ENCODE measurements around the gene CHID1.

GRCh38 chr11:865462-866430 is 44.9 kb downstream of the CHID1 start:
- TF ChIP-seq, protein P1, sequence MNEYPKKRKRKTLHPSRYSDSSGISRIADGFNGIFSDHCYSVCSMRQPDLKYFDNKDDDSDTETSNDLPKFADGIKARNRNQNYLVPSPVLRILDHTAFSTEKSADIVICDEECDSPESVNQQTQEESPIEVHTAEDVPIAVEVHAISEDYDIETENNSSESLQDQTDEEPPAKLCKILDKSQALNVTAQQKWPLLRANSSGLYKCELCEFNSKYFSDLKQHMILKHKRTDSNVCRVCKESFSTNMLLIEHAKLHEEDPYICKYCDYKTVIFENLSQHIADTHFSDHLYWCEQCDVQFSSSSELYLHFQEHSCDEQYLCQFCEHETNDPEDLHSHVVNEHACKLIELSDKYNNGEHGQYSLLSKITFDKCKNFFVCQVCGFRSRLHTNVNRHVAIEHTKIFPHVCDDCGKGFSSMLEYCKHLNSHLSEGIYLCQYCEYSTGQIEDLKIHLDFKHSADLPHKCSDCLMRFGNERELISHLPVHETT (CRISPR knock-in tag; conservative IDR thresholded peaks at IDR 0.05 in 1 of 2, IDR thresholded peaks at IDR 0.05 in 1 of 2): no peak
- no peak for TF ChIP-seq PCBP2 (IDR thresholded peaks at IDR 0.05; ENCODE audit: low read depth, low read length, poor library complexity, severe bottlenecking)
- no peak for TF ChIP-seq ZHX1 (conservative IDR thresholded peaks at IDR 0.05; ENCODE audit: low read length)
- TF ChIP-seq, protein P2, sequence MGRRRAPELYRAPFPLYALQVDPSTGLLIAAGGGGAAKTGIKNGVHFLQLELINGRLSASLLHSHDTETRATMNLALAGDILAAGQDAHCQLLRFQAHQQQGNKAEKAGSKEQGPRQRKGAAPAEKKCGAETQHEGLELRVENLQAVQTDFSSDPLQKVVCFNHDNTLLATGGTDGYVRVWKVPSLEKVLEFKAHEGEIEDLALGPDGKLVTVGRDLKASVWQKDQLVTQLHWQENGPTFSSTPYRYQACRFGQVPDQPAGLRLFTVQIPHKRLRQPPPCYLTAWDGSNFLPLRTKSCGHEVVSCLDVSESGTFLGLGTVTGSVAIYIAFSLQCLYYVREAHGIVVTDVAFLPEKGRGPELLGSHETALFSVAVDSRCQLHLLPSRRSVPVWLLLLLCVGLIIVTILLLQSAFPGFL (CRISPR knock-in tag; IDR thresholded peaks at IDR 0.05): no peak
- no peak for TF ChIP-seq SREBF1 (IDR thresholded peaks at IDR 0.05; ENCODE audit: borderline replicate concordance, low read depth, low read length)
- TF ChIP-seq CXXC5 (CRISPR knock-in tag; IDR thresholded peaks at IDR 0.05): no peak
- TF ChIP-seq CTCF (IDR thresholded peaks at IDR 0.05 in 2 of 3, conservative IDR thresholded peaks at IDR 0.05 in 1 of 3; ENCODE audit: insufficient read depth in 2 of 3, low read depth in 1 of 3, low read length in 3 of 3): no peak
- TF ChIP-seq POLR2G (IDR thresholded peaks at IDR 0.05; ENCODE audit: low read depth, low read length): peak; percentile 71
- no peak for TF ChIP-seq BRCA1 (IDR thresholded peaks at IDR 0.05)
- no peak for TF ChIP-seq BRCA1 (CRISPR knock-in tag; IDR thresholded peaks at IDR 0.05)
- no peak for TF ChIP-seq EP300 (IDR thresholded peaks at IDR 0.05; ENCODE audit: low read length)
- TF ChIP-seq TCF7L2 (IDR thresholded peaks at IDR 0.05; ENCODE audit: low read depth, low read length): no peak
- no peak for TF ChIP-seq YY1 (IDR thresholded peaks at IDR 0.05; ENCODE audit: borderline replicate concordance in 1 of 3, control insufficient read depth in 1 of 3, extremely low read depth in 1 of 3, insufficient read depth in 3 of 3, insufficient read length in 1 of 3, insufficient replicate concordance in 2 of 3, low read depth in 1 of 3, low read length in 2 of 3)
